Measurements from ENCODE around the gene ZNF679. TPM values are rescaled to one million over a fixed set of nuclear protein-coding genes. Genes with fewer than 3 reads are reported as not detected.

The ZNF679 gene
- total and polyA plus RNA-seq, 11 donors = not detected

GRCh38 chr7:64183126-64183742 lies 45.0 kb upstream of the ZNF679 start:
- no peak overlapping the region for H3K27ac ChIP-seq
- peaks cover 0 to 17% (median 2%) of the 10 kb centered on the region in 12 donors for H3K9me3 ChIP-seq
- 21 to 70% (median 25%) methylated on average over 10 to 31 of the region's 31 CpGs for WGBS, 4 donors
- intact Hi-C loops (cut with DNase I) = loop anchor here in 9 of 10 donors (1.0 to 5.0 kb wide), 5 partner anchors 434 to 438 kb away; no protein-coding TSS in a partner anchor
- no peak overlapping the region for H3K4me3 ChIP-seq
- DNase-seq (peak in 1 of 5 donors; percentile 32), ATAC-seq (peak in 3 of 4 donors; percentile 18 to 55 (median 43))
- peaks cover 0 to 8% (median 0%) of the 10 kb centered on the region in 12 donors for H3K4me1 ChIP-seq
- TF ChIP-seq POLR2A (IDR thresholded peaks at IDR 0.05) (no peak), CTCF (IDR thresholded peaks at IDR 0.05) (peak; percentile 58 to 88 (median 80))
- H3K27me3 ChIP-seq = peaks cover 0 to 39% (median 17%) of the 10 kb centered on the region in 9 donors
- H3K36me3 ChIP-seq = no peaks in the 10 kb centered on the region

- no peaks in the 10 kb centered on the region for H3K36me3 ChIP-seq
- ATAC-seq (peak in 1 of 4 donors; percentile 18), DNase-seq (no peak)
- TF ChIP-seq CTCF (IDR thresholded peaks at IDR 0.05) (no peak), POLR2A (IDR thresholded peaks at IDR 0.05) (no peak)
- H3K9me3 ChIP-seq = peaks cover 0 to 17% (median 2%) of the 10 kb centered on the region in 12 donors
- peaks cover 0 to 37% (median 17%) of the 10 kb centered on the region in 9 donors for H3K27me3 ChIP-seq
- H3K4me3 ChIP-seq = no peak overlapping the region
- peaks cover 0 to 8% (median 0%) of the 10 kb centered on the region in 12 donors for H3K4me1 ChIP-seq
- H3K27ac ChIP-seq = no peak overlapping the region
- WGBS, 4 donors = 70 to 96% (median 94%) methylated on average over 2 to 13 of the region's 13 CpGs
- intact Hi-C loops (cut with DNase I) = loop anchor here in 9 of 10 donors (1.0 to 5.0 kb wide), 5 partner anchors 433 to 437 kb away; no protein-coding TSS in a partner anchor
These were observed 44.4 kb upstream of the ZNF679 start for GRCh38 chr7:64183827-64184372.

- peaks cover 0 to 17% (median 2%) of the 10 kb centered on the region in 12 donors for H3K9me3 ChIP-seq
- DNase-seq (no peak), ATAC-seq (peak in 2 of 4 donors; percentile 11 to 27)
- peaks cover 0 to 8% (median 0%) of the 10 kb centered on the region in 12 donors for H3K4me1 ChIP-seq
- TF ChIP-seq POLR2A (IDR thresholded peaks at IDR 0.05) = no peak
- no peak for TF ChIP-seq CTCF (IDR thresholded peaks at IDR 0.05)
- H3K27ac ChIP-seq = no peak overlapping the region
- peaks cover 0 to 37% (median 17%) of the 10 kb centered on the region in 9 donors for H3K27me3 ChIP-seq
- 87 to 88% (median 88%) methylated on average over 10 to 12 of the region's 12 CpGs for WGBS, 4 donors
- H3K4me3 ChIP-seq = no peak overlapping the region
- H3K36me3 ChIP-seq = no peaks in the 10 kb centered on the region
- intact Hi-C loops (cut with DNase I) = loop anchor here in 2 of 10 donors (5.0 kb wide), 1 partner anchor 433 kb away; no protein-coding TSS in a partner anchor
These were observed 43.9 kb upstream of the ZNF679 start for GRCh38 chr7:64184376-64184775.

- intact Hi-C loops (cut with DNase I) = loop anchor here in 1 of 10 donors (5.0 kb wide), 1 partner anchor 430 kb away; no protein-coding TSS in a partner anchor
- H3K9me3 ChIP-seq = peaks cover 0 to 14% (median 4%) of the 10 kb centered on the region in 12 donors
- peaks cover 0 to 6% (median 0%) of the 10 kb centered on the region in 12 donors for H3K4me1 ChIP-seq
- TF ChIP-seq POLR2A (IDR thresholded peaks at IDR 0.05) (no peak), CTCF (IDR thresholded peaks at IDR 0.05) (no peak)
- peaks cover 0 to 12% (median 6%) of the 10 kb centered on the region in 9 donors for H3K27me3 ChIP-seq
- DNase-seq = no peak
- no peak overlapping the region for H3K4me3 ChIP-seq
- no peaks in the 10 kb centered on the region for H3K36me3 ChIP-seq
- ATAC-seq = no peak
- 39 to 60% (median 50%) methylated on average over 3 of the region's 3 CpGs for WGBS, 4 donors
- no peak overlapping the region for H3K27ac ChIP-seq
These were observed 40.9 kb upstream of the ZNF679 start for GRCh38 chr7:64187408-64187807.

Data from heart left ventricle (tissue), 16 donors.